Muscle layer of colon (tissue), 2 donors: ENCODE measurements around the gene MEAF6.
A peak's percentile ranks its signal among the peaks of the same experiment; 100 is the strongest.

ENCODE experiments used
- H3K27ac ChIP-seq: one replicate; pipeline ENCODE4 v1.7.0; 2013; ENCODE audit warnings: low read depth, mild to moderate bottlenecking, low read length, moderate library complexity
- H3K27me3 ChIP-seq, 2 donors: one replicate each; pipeline ENCODE4 v1.7.0; 2013; ENCODE audit warnings: low read length in 2 of 2, mild to moderate bottlenecking in 2 of 2; ENCODE audit not compliant: insufficient read depth in 2 of 2, control insufficient read depth in 1 of 2
- H3K36me3 ChIP-seq: one replicate; pipeline ENCODE4 v1.7.0; 2013; ENCODE audit warnings: mild to moderate bottlenecking, low read length; ENCODE audit not compliant: insufficient read depth
- H3K4me1 ChIP-seq: one replicate; pipeline ENCODE4 v1.7.0; 2013; ENCODE audit warnings: mild to moderate bottlenecking, low read length; ENCODE audit not compliant: insufficient read depth
- H3K4me3 ChIP-seq, 2 donors: one replicate each; pipeline ENCODE4 v1.7.0; 2013; ENCODE audit warnings: low read length in 2 of 2, low read depth in 1 of 2, mild to moderate bottlenecking in 1 of 2, moderate library complexity in 1 of 2
- H3K9ac ChIP-seq: one replicate; pipeline ENCODE4 v1.7.0; 2013; ENCODE audit warnings: low read length
- H3K9me3 ChIP-seq: one replicate; pipeline ENCODE4 v1.7.0; 2013; ENCODE audit warnings: mild to moderate bottlenecking, low read length
- donor health status: abdominal sarcoma.
- donor health status: Adenocarcinoma of cecum.

MEAF6 gene

DNA sequence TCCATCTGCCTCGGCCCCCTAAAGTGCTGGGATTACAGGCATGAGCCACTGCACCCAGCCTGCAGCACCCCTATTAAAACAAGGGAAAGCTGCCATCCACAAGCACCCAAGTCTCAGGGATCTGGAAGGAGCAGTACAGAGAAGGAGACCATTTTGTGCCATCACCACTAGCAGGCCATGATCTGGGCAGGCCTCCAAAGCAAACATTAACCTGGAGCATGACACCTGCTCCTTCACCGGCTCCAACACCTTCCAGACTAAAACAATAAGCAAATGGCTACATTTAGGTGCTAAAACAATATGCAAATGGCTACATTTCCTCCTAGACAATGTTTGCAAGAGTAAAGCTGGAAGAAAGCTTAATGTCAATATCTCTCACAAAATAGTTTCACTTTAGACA lies 16.7 kb downstream of the MEAF6 start:
- peaks cover 33% of the 10 kb centered on the region for H3K36me3 ChIP-seq
- H3K27ac ChIP-seq = no peak overlapping the region

DNA sequence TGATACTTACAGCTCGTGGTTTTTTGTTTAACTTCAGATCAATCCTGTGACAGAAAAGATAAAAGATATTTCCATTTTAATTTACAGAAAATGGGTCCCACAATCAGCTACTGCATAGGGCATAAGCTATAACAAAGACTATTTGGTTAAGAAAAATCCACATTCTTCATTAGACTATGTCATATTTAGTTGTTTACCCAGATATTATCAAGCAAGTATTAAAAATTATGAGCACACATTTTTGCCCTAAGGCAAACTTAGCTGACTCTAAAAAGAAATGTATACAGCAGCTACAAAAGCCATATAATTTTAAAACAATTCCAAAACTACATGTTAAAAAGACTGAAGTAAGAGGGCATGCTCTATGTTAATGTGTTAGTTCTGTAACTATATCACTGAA lies 18.7 kb downstream of the MEAF6 start:
- Histone ChIP-seq H3K9ac (no peak overlapping the region), H3K27me3 (no peaks in the 10 kb centered on the region), H3K4me3 (no peak overlapping the region), H3K27ac (no peak overlapping the region), H3K4me1 (peaks cover 20% of the 10 kb centered on the region), H3K36me3 (peaks cover 29% of the 10 kb centered on the region), H3K9me3 (no peaks in the 10 kb centered on the region)

More for the DNA sequence above, 16.7 kb downstream of the MEAF6 start:
- Histone ChIP-seq H3K27me3 (no peaks in the 10 kb centered on the region), H3K9me3 (no peaks in the 10 kb centered on the region), H3K9ac (no peak overlapping the region), H3K4me1 (peaks cover 20% of the 10 kb centered on the region), H3K4me3 (no peak overlapping the region)

DNA sequence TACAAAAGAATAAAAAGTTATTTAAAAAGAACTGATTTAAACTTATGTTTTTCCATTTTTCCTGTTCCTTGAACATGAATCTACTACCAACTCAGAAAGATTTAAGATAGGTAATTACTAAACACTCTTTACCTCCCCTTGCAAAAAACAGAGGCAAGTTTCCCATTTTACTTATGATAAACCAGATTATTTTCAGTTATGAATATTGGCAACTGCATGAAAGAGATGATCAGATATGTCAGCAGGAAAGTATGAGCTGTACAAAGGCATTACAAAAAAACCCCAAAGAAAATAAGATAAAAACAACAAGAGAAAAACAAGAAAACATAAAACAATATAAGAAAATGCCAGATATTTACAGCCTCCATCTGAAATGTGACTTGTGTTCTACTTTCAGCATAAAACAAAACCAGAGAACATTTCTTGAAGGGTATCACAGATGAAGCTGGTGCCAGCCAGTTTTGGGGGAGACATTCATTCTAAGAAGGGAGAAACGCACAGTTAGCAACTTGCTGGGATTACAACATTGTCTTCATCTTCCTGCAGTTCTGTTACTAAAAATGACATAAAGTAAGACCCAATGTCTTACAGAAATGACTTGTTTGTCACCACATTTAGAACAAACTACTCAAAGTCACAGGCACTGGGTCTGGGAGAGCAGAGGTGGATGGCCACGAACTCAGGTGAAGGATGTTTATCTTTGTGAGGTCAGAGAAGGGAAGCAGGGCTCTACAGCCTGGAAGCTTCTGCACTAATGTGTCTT lies 21.0 kb downstream of the MEAF6 start:
- Histone ChIP-seq H3K36me3 (peaks cover 40% of the 10 kb centered on the region), H3K4me1 (no peaks in the 10 kb centered on the region), H3K9me3 (no peaks in the 10 kb centered on the region), H3K27me3 (no peaks in the 10 kb centered on the region), H3K9ac (no peak overlapping the region), H3K27ac (no peak overlapping the region), H3K4me3 (no peak overlapping the region)

DNA sequence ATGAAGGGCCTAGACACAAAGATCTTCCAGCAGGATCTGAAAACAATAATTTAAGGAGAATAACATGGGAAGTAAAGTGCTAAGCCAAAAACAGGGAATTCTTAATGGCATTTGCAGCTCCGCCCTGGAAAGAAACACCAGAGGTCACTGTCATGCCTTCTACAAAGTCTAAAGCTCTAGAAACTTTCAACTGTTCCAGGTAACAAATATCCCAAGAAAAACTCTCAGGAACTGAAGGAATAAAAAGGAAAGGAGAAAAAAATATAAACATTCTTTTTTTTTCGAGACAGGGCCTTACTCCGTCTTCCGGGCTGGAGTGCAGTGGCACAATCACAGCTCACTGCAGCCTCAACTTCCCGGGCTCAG lies 27.0 kb downstream of the MEAF6 start:
- H3K27ac ChIP-seq = no peak overlapping the region
- H3K9ac ChIP-seq = no peak overlapping the region
- H3K9me3 ChIP-seq = no peaks in the 10 kb centered on the region
- peaks cover 42% of the 10 kb centered on the region for H3K36me3 ChIP-seq
- H3K4me3 ChIP-seq = no peak overlapping the region
- H3K27me3 ChIP-seq = no peaks in the 10 kb centered on the region
- H3K4me1 ChIP-seq = peaks cover 33% of the 10 kb centered on the region

DNA sequence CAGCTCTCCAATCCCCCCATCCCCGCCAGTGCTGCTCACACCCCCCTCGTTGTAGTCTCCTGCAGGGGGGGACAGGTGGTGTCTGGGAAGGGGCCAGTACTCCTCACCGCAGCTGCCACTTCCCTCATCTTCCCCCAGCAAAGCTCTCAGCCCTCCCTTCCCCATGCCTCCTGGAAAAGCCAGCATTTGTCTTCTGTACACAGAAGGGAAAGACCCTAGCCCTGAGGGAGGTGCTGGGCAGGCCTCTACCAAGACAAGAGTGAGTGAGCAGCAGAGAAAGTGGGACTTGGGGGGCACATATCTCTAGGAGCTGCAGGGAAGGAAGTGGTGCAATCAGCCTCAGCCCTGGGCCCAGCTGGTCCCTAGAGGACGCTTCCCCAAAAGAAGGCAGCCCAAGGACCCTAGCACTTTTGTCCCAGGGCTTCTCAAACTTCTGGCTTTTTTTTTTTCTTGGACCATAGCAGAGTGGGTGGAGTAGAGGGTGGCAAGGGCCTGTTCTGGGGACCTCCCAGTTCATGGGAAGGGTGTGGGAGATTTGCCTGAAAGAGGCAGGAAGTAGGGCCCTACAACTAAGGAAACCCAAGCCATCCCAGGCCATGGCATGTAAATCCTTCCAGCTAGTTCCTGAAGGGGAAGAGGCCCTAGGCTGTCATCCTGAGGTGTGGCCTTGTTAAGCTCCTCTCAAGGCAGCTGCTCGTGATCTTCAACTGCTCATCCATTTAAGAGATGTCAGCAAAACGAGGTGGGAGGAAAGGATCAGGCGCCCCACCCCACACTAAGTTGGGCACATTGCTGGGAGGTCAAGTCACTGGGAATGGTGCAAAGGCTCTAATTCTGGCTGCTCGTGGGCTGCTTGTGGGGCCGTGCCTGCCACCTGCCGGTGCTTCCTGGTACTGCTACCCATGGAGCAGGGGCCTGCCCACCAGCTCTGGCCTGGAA lies 27.6 kb downstream of the MEAF6 start:
- H3K9me3 ChIP-seq = no peaks in the 10 kb centered on the region
- peaks cover 33% of the 10 kb centered on the region for H3K4me1 ChIP-seq
- no peak overlapping the region for H3K27ac ChIP-seq
- H3K4me3 ChIP-seq = peak overlapping the region in 1 of 2 donors; percentile 20
- peaks cover 47% of the 10 kb centered on the region for H3K36me3 ChIP-seq
- H3K9ac ChIP-seq = peak overlapping the region; percentile 51
- H3K27me3 ChIP-seq = no peaks in the 10 kb centered on the region

DNA sequence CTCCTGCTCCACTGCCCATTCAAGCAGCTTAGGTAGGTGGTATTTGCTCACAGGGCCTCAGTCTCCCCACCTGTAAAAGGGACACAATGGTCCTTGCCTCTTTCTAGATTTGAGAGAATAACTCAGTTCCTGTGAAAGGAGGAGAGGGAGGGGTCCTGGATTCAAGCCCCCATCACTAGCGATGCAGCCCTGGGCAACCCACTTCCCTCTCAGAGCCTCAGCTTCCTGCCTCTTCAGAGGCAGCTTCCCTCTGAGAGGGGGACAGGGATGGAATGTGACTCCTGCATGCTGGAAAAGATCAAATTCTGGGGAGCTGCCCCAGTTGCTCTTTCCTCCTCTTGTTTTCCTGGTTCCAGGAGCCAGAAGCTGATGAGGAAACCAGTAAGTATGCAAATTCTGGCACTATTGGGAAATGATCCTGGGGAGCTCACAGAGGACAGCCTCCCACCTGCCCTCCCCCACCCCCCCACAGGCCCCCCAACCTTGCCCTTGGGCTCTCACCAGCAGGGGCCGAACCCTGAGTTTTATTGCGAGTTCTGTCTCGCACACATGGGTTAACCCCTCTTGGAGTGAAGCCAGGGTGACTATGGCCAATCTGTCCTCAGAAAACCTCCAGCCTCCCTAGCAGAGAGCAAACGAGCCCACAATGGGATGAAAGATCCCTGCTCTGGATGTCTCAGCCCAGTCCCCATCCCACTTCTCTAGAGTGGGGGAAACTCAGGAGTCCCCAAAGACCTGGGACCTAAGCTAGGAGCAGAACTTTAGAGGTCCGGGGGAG lies 28.5 kb downstream of the MEAF6 start:
- no peaks in the 10 kb centered on the region for H3K27me3 ChIP-seq
- peak overlapping the region in 1 of 2 donors; percentile 20 for H3K4me3 ChIP-seq
- no peaks in the 10 kb centered on the region for H3K9me3 ChIP-seq
- H3K4me1 ChIP-seq = peaks cover 33% of the 10 kb centered on the region
- H3K36me3 ChIP-seq = peaks cover 53% of the 10 kb centered on the region
- H3K27ac ChIP-seq = no peak overlapping the region
- H3K9ac ChIP-seq = peak overlapping the region; percentile 51

DNA sequence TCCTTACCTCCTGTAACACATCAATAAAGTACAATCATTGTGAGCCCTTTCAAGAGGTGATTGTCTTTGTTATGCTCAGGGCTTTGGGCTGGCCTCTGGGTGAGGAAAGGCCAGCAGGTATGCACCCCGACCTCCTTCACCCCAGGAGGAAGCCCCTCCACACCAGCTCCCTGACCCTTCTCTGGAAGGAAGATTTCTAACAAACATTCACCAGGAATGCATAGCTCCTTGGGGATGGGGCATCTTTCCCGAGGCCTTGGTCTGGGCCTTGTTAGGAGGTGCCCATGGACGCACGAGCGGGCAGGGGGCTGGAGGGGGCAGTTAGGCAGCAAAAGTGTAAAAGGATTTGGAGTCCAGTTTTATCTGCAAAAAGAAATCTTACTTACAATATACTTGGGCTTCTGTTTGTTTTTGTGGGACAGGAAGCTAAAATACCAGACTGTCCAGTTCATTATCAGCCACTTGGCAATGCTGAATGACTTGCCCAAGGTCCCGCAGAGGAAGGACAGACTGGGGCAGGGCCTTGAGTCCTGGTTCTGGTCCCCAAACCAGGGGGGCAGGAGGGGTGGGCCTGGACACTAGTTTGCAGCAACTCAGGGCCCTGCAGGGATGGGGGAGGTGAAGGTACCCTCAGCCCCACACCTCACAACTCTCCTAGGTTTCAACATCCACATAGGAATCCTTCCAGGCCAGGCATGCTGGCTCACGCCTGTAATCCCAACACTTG lies 30.1 kb downstream of the MEAF6 start:
- no peak overlapping the region for H3K27ac ChIP-seq
- peaks cover 53% of the 10 kb centered on the region for H3K36me3 ChIP-seq
- H3K4me3 ChIP-seq = no peak overlapping the region
- H3K27me3 ChIP-seq = no peaks in the 10 kb centered on the region
- peaks cover 48% of the 10 kb centered on the region for H3K4me1 ChIP-seq
- no peak overlapping the region for H3K9ac ChIP-seq
- no peaks in the 10 kb centered on the region for H3K9me3 ChIP-seq

DNA sequence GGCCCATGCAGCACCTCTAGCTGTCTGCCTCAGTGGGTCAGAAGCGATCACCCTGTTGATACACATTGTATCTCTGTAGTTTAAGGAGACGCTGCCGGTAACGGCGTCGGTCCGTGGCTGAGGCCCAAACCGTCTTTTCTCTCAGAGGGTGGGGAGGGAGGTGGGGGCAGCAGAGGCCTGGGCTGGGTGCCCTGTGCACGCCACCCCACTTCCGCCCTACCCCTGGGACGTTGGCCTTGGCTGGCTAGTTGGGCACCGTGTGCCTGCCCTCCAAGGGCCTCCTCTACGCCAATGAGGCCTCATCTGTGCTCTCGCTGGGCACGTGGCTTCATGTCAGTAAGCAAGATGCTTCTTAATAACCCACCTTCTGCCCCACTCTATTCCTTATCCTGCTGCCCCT lies 30.8 kb downstream of the MEAF6 start:
- Histone ChIP-seq H3K27ac (no peak overlapping the region), H3K9me3 (no peaks in the 10 kb centered on the region), H3K36me3 (peaks cover 48% of the 10 kb centered on the region), H3K9ac (no peak overlapping the region), H3K27me3 (no peaks in the 10 kb centered on the region), H3K4me3 (no peak overlapping the region), H3K4me1 (peaks cover 55% of the 10 kb centered on the region)

DNA sequence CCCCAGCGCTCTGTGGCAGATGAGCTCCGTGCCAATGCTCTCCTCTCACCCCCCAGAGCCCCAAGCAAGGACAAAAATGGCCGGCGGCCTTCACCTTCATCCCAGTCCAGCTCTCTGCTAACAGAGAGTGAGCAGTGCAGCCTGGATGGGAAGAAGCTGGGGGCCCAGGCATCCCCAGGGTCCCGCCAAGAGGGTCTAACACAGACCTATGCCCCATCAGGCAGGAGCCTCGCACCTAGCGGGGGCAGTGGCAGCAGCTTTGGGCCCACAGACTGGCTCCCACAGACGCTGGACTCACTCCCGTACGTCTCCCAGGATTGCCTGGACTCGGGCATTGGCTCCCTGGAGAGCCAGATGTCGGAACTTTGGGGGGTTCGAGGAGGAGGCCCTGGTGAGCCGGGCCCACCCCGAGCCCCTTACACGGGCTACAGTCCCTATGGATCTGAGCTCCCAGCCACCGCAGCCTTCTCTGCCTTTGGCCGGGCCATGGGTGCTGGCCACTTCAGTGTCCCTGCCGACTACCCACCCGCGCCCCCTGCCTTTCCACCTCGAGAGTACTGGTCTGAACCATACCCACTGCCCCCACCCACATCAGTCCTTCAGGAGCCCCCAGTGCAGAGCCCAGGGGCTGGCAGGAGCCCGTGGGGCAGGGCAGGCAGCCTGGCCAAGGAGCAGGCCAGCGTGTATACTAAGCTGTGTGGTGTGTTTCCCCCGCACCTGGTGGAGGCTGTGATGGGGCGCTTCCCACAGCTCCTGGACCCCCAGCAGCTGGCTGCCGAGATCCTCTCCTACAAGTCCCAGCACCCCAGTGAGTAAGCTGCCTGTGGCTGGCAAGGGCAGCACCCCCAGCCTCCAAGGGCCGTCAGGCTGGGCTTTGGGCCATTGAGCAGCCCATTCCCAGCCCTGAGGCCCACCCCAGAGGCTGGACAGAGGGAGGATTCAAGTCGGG lies 31.5 kb downstream of the MEAF6 start:
- H3K36me3 ChIP-seq = peaks cover 49% of the 10 kb centered on the region
- H3K9ac ChIP-seq = no peak overlapping the region
- no peaks in the 10 kb centered on the region for H3K27me3 ChIP-seq
- H3K27ac ChIP-seq = no peak overlapping the region
- H3K9me3 ChIP-seq = no peaks in the 10 kb centered on the region
- H3K4me3 ChIP-seq = no peak overlapping the region
- H3K4me1 ChIP-seq = peaks cover 62% of the 10 kb centered on the region
